ENCODE data around the gene PPP1CA. TPM values are rescaled to one million over a fixed set of nuclear protein-coding genes. Genes with fewer than 3 reads are reported as not detected.
"Not testable (repeated sequence)": the region's sequence is repeated elsewhere in the genome, so short reads cannot be mapped to it uniquely, and the experiment has no call there.

The PPP1CA gene
- total and polyA plus RNA-seq, 4 donors: 62.4 to 92.9 (median 75.9) TPM

- DNase-seq (ENCODE audit: low spot score); H3K9me3 ChIP-seq (ENCODE audit: control insufficient read depth in 4 of 4, low read length in 3 of 4); H3K27me3 ChIP-seq (ENCODE audit: control insufficient read depth in 4 of 4, insufficient read depth in 4 of 4, low read length in 3 of 4); H3K36me3 ChIP-seq (ENCODE audit: control insufficient read depth in 4 of 4, insufficient read depth in 3 of 4, low read depth in 1 of 4, low read length in 3 of 4): not testable (repeated sequence)
- Histone ChIP-seq H3K9ac (ENCODE audit: low read depth in 1 of 2, low read length in 2 of 2) (peak overlapping the region; percentile 66 to 100), H3K27ac (ENCODE audit: low read depth in 1 of 2, low read length in 2 of 2) (peak overlapping the region; percentile 80 to 94), H3K4me3 (ENCODE audit: low read depth in 1 of 3, low read length in 3 of 3) (peak overlapping the region; percentile 68 to 100 (median 91)), H3K4me1 (ENCODE audit: control insufficient read depth in 4 of 4, insufficient read depth in 4 of 4, low read length in 3 of 4) (peaks cover 3 to 19% (median 12%) of the 10 kb centered on the region in 4 donors)
- WGBS: 56% methylated on average over 19 of the region's 19 CpGs
- TF ChIP-seq HNF4A (conservative IDR thresholded peaks at IDR 0.05) (peak; percentile 38 to 51), HNF4G (IDR thresholded peaks at IDR 0.05) (peak; percentile 4), SP1 (IDR thresholded peaks at IDR 0.05) (peak; percentile 62), RXRA (IDR thresholded peaks at IDR 0.05) (peak; percentile 72 to 82)
Measured at GRCh38 chr11:67427364-67427859, 25.8 kb upstream of the PPP1CA start.

GRCh38 chr11:67423891-67424613 is 22.4 kb upstream of the PPP1CA start:
- WGBS: 93% methylated on average over 34 of the region's 34 CpGs
- TF ChIP-seq MAX (IDR thresholded peaks at IDR 0.05) (no peak), SP1 (IDR thresholded peaks at IDR 0.05) (no peak), REST (IDR thresholded peaks at IDR 0.05) (no peak), FOXA1 (IDR thresholded peaks at IDR 0.05) (no peak), JUND (IDR thresholded peaks at IDR 0.05) (no peak), HNF4A (conservative IDR thresholded peaks at IDR 0.05) (no peak), ATF3 (IDR thresholded peaks at IDR 0.05) (no peak), YY1 (IDR thresholded peaks at IDR 0.05) (no peak)
- Histone ChIP-seq H3K4me1 (ENCODE audit: control insufficient read depth in 4 of 4, insufficient read depth in 4 of 4, low read length in 3 of 4) (peaks cover 11 to 33% (median 21%) of the 10 kb centered on the region in 4 donors), H3K36me3 (ENCODE audit: control insufficient read depth in 4 of 4, insufficient read depth in 3 of 4, low read depth in 1 of 4, low read length in 3 of 4) (no peaks in the 10 kb centered on the region), H3K4me3 (ENCODE audit: low read depth in 1 of 3, low read length in 3 of 3) (no peak overlapping the region), H3K27ac (ENCODE audit: low read depth in 1 of 2, low read length in 2 of 2) (no peak overlapping the region), H3K27me3 (ENCODE audit: control insufficient read depth in 4 of 4, insufficient read depth in 4 of 4, low read length in 3 of 4) (no peaks in the 10 kb centered on the region), H3K9me3 (ENCODE audit: control insufficient read depth in 4 of 4, low read length in 3 of 4) (no peaks in the 10 kb centered on the region), H3K9ac (ENCODE audit: low read depth in 1 of 2, low read length in 2 of 2) (no peak overlapping the region)
- no peak for DNase-seq (ENCODE audit: low spot score)

GRCh38 chr11:67423466-67423865 is 21.8 kb upstream of the PPP1CA start:
- H3K9me3 ChIP-seq (ENCODE audit: control insufficient read depth in 4 of 4, low read length in 3 of 4): no peaks in the 10 kb centered on the region
- H3K4me1 ChIP-seq (ENCODE audit: control insufficient read depth in 4 of 4, insufficient read depth in 4 of 4, low read length in 3 of 4): peaks cover 15 to 34% (median 25%) of the 10 kb centered on the region in 4 donors
- no peak for DNase-seq (ENCODE audit: low spot score)
- no peak overlapping the region for H3K27ac ChIP-seq (ENCODE audit: low read depth in 1 of 2, low read length in 2 of 2)
- H3K4me3 ChIP-seq (ENCODE audit: low read depth in 1 of 3, low read length in 3 of 3): no peak overlapping the region
- TF ChIP-seq FOXA2 (IDR thresholded peaks at IDR 0.05): no peak
- TF ChIP-seq TAF1 (conservative IDR thresholded peaks at IDR 0.05): no peak
- H3K36me3 ChIP-seq (ENCODE audit: control insufficient read depth in 4 of 4, insufficient read depth in 3 of 4, low read depth in 1 of 4, low read length in 3 of 4): no peaks in the 10 kb centered on the region
- no peak overlapping the region for H3K9ac ChIP-seq (ENCODE audit: low read depth in 1 of 2, low read length in 2 of 2)
- H3K27me3 ChIP-seq (ENCODE audit: control insufficient read depth in 4 of 4, insufficient read depth in 4 of 4, low read length in 3 of 4): no peaks in the 10 kb centered on the region
- 97% methylated on average over 13 of the region's 13 CpGs for WGBS

Measured in liver (tissue), 9 donors.